ENCODE measurements around the gene SKA2. TPM values are rescaled to one million over a fixed set of nuclear protein-coding genes. Genes with fewer than 3 reads are reported as not detected.
"Not testable (repeated sequence)": the region's sequence is repeated elsewhere in the genome, so short reads cannot be mapped to it uniquely, and the experiment has no call there.

Gene SKA2
- polyA plus RNA-seq, 1 experiment = 9.7 TPM

GRCh38 chr17:59097876-59098275, 57.1 kb downstream of the SKA2 start:
- no peak for TF ChIP-seq CTCF (IDR thresholded peaks at IDR 0.05; ENCODE audit: insufficient read depth, low read depth, low read length)
- DNase-seq (ENCODE audit: low read depth) = no peak
- ChIA-PET CTCF (no interaction called here), POLR2A (no interaction called here)
- H3K36me3 ChIP-seq (ENCODE audit: control insufficient read depth, insufficient read depth, low read length) = no peaks in the 10 kb centered on the region
- no peaks in the 10 kb centered on the region for H3K27me3 ChIP-seq (ENCODE audit: control insufficient read depth, insufficient read depth, low read length)
- H3K4me3 ChIP-seq (ENCODE audit: low read depth, low read length) = no peak overlapping the region

GRCh38 chr17:59094861-59095530, 60.0 kb downstream of the SKA2 start:
- CTCF ChIA-PET = interaction anchor here (0.6 to 1.3 kb wide), 2 partner anchors 9 to 23 kb away, joined by 3 read pairs; no protein-coding TSS in a partner anchor
- TF ChIP-seq CTCF (IDR thresholded peaks at IDR 0.05; ENCODE audit: insufficient read depth, low read depth, low read length) = no peak
- no peaks in the 10 kb centered on the region for H3K36me3 ChIP-seq (ENCODE audit: control insufficient read depth, insufficient read depth, low read length)
- POLR2A ChIA-PET = no interaction called here
- H3K27me3 ChIP-seq (ENCODE audit: control insufficient read depth, insufficient read depth, low read length) = no peaks in the 10 kb centered on the region
- no peak overlapping the region for H3K4me3 ChIP-seq (ENCODE audit: low read depth, low read length)
- DNase-seq (ENCODE audit: low read depth) = no peak

- H3K4me3 ChIP-seq (ENCODE audit: low read depth, low read length) = no peak overlapping the region
These were observed 61.2 kb downstream of the SKA2 start for GRCh38 chr17:59093702-59094231.

GRCh38 chr17:59093145-59093701, 61.8 kb downstream of the SKA2 start:
- CTCF ChIA-PET = interaction anchor here (0.7 to 1.2 kb wide), 3 partner anchors 9 to 385 kb away, joined by 3 read pairs; no protein-coding TSS in a partner anchor
- no peak overlapping the region for H3K4me3 ChIP-seq (ENCODE audit: low read depth, low read length)
- POLR2A ChIA-PET = no interaction called here

More at GRCh38 chr17:59093702-59094231, 61.2 kb downstream of the SKA2 start:
- ChIA-PET CTCF (interaction anchor here (1.2 to 1.3 kb wide), 2 partner anchors 10 to 11 kb away, joined by 3 read pairs; no protein-coding TSS in a partner anchor), POLR2A (no interaction called here)
- DNase-seq (ENCODE audit: low read depth) = peak; percentile 96
- Histone ChIP-seq H3K27me3 (ENCODE audit: control insufficient read depth, insufficient read depth, low read length) (no peaks in the 10 kb centered on the region), H3K36me3 (ENCODE audit: control insufficient read depth, insufficient read depth, low read length) (no peaks in the 10 kb centered on the region)
- no peak for TF ChIP-seq CTCF (IDR thresholded peaks at IDR 0.05; ENCODE audit: insufficient read depth, low read depth, low read length)

GRCh38 chr17:59090593-59090992, 64.4 kb downstream of the SKA2 start:
- POLR2A ChIA-PET; H3K27me3 ChIP-seq (ENCODE audit: control insufficient read depth, insufficient read depth, low read length); H3K4me3 ChIP-seq (ENCODE audit: low read depth, low read length); H3K36me3 ChIP-seq (ENCODE audit: control insufficient read depth, insufficient read depth, low read length); DNase-seq (ENCODE audit: low read depth); CTCF ChIA-PET: not testable (repeated sequence)

More at GRCh38 chr17:59093145-59093701, 61.8 kb downstream of the SKA2 start:
- DNase-seq (ENCODE audit: low read depth) = no peak
- Histone ChIP-seq H3K36me3 (ENCODE audit: control insufficient read depth, insufficient read depth, low read length) (no peaks in the 10 kb centered on the region), H3K27me3 (ENCODE audit: control insufficient read depth, insufficient read depth, low read length) (no peaks in the 10 kb centered on the region)
- no peak for TF ChIP-seq CTCF (IDR thresholded peaks at IDR 0.05; ENCODE audit: insufficient read depth, low read depth, low read length)
